Right renal pelvis (tissue), 4 donors: ENCODE measurements around the gene IFNAR1. TPM values are rescaled to one million over a fixed set of nuclear protein-coding genes. Genes with fewer than 3 reads are reported as not detected.

Source experiments
- DNase-seq, 4 donors: peaks; one replicate each; pipeline ENCODE4 v3.0.0-alpha.2; 2013; ENCODE audit warnings: low read depth in 4 of 4, low spot score in 3 of 4, missing footprints in 1 of 4
- polyA plus RNA-seq, 4 donors: library from polyadenylated mRNA; unstranded; fragments of 120-200 nt; gene quantifications; one replicate each; pipeline ENCODE4 v1.2.1, GENCODE V29; 2013; ENCODE audit not compliant: insufficient read length in 4 of 4

Gene IFNAR1
- polyA plus RNA-seq, 4 donors: 36.9 to 44.0 (median 42.5) TPM

DNA sequence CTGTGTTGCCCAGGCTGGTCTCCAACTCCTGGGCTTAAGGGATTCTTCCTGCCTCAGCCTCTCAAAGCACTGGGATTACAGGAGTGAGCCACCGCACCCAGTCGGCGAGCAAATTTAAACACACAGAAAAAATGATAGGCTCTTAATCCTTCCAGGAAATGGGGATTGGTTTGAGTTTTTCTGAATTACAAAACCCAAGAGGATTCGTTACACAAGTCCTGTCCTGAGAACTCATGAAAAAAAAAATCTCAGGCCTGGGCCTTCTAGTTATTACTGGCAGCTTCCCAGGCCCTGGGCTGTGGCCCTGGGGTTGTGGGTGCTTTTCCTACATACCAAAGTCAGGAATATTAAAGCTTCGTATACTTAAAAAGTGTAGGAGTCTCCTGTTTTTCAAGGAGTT is 72.2 kb downstream of the IFNAR1 start:
- no peak for DNase-seq

- DNase-seq: no peak
These were observed 72.9 kb downstream of the IFNAR1 start for GRCh38 chr21:33397717-33398116.

GRCh38 chr21:33398361-33398760 is 73.6 kb downstream of the IFNAR1 start:
- no peak for DNase-seq

DNA sequence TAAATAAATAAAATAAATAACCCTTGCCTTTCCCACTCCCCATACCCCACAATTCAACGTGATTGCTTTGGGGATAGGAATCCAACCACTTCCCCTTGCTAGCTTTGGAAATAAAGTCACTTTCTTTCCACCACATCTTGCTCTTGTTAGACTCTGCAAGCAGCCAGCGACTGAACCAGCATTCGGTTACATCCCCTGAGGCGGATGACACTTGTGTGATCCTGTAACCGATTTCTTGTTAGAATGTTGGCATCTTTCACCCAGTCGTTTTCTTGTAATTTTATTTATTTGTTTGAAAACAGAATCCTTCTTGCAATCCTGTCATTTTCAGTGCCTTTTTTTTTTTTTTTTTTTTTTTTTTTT is 76.8 kb downstream of the IFNAR1 start:
- DNase-seq: no peak

DNA sequence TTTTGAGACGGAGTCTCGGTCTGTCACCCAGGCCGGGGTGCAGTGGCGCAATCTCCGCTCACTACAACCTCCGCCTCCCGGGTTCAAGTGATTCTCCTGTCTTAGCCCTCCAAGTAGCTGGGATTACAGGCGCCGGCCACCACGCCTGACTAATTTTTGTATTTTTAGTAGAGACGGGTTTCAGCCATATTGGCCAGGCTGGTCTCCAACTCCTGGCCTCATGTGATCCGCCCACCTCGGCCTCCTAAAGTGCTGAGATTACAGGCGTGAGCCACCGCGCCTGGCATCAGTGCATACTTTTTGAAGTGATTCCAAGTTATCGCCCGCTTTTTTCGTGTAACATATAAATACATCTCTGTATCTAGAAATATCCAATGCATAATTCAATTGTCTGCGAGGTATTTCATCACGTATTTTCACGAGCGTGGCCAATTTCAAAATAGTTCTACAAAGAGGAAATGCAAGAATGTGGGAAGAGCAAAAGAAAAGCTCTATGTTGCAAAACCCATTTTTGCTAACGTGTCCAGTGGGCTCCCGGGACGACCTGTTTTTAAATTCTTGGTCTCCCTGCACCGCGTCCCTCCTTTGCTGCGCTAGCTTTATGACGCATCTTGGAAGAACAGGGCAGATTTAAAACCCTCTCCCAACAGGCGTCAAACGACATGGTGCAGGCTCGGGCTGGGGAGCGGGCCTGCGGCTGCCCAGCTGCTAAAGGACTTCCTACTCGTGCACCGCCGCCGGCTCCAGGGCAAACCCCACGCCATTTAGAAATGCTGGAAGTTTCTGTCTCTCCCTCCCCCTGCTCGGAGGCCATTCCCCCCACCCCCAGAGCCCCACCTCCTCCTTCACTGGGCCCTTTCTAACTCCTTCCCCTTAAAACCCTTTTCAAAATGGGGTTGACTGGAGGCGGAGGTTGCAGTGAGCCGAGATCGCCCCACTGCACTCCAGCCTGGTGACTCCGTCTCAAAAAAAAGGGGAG is 77.5 kb downstream of the IFNAR1 start:
- no peak for DNase-seq

- no peak for DNase-seq
These were observed 78.5 kb downstream of the IFNAR1 start, which contains the start of gene IFNGR2 for GRCh38 chr21:33403128-33403785. IFNGR2 (plus strand) TSS chr21:33403413; CDS start chr21:33403544, 131 bp downstream.

- no peak for DNase-seq
These were observed 79.2 kb downstream of the IFNAR1 start for GRCh38 chr21:33403786-33404585.

- DNase-seq: no peak
These were observed 81.7 kb downstream of the IFNAR1 start for GRCh38 chr21:33406493-33406892.

Other genes with a start within 250 kb of the IFNAR1 start
- 10 to 100 TPM; 13.0 to 22.1 (median 19.7) TPM for gene IFNAR2, start 95.0 kb upstream of the IFNAR1 start, polyA plus RNA-seq
- gene IL10RB, start 58.6 kb upstream of the IFNAR1 start, polyA plus RNA-seq: 10 to 100 TPM; 27.7 to 31.0 (median 29.0) TPM
- gene IFNGR2, start 78.4 kb downstream of the IFNAR1 start, polyA plus RNA-seq: 10 to 100 TPM; 85.2 to 92.0 (median 89.6) TPM
- 10 to 100 TPM; 54.8 to 70.9 (median 60.2) TPM for gene TMEM50B, start 155.0 kb downstream of the IFNAR1 start, polyA plus RNA-seq
- 1 to 10 TPM; 4.1 to 7.3 (median 6.1) TPM for gene DNAJC28, start 166.7 kb downstream of the IFNAR1 start, polyA plus RNA-seq
- gene GART, start 217.1 kb downstream of the IFNAR1 start, polyA plus RNA-seq: 10 to 100 TPM; 64.7 to 73.1 (median 69.7) TPM
- 100 to 1,000 TPM; 287 to 370 (median 336) TPM for gene SON, start 218.1 kb downstream of the IFNAR1 start, polyA plus RNA-seq